IPS-NIHi7 (cell line): ENCODE data around the gene RAB40C.
"Not testable (repeated sequence)": the region's sequence is repeated elsewhere in the genome, so short reads cannot be mapped to it uniquely, and the experiment has no call there.

Experiments
- DNase-seq: peaks from one replicate; pipeline ENCODE4 v3.0.0; 2012; ENCODE audit warnings: mixed read lengths; ENCODE audit errors: extremely low spot score

RAB40C gene

DNA sequence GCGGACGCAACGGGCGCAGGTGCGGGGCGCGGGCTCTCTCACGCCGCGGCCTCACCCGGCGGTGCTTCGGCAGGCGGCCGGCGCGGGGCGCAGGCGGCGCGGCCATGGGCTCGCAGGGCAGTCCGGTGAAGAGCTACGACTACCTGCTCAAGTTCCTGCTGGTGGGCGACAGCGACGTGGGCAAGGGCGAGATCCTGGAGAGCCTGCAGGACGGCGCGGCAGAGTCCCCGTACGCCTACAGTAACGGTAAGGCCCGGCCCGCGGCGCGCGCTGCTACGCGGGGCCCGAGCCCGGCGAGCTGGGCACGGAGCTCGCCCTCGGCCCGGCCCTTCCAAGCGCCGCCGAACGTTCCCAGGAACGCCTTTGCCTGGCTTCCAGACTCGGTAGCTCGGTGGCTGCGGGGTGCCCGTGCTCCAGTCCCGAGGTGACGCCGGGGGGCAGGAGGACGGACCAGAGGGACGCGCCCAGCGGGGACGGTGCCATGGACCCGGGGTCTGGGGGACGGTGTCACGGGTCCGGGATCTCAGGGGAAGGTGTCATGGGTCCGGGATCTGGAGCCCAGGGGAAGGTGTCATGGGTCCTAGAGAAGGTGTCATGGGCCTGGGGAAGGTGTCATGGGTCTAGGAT, 435 bp downstream of the RAB40C start:
- no peak for DNase-seq

DNA sequence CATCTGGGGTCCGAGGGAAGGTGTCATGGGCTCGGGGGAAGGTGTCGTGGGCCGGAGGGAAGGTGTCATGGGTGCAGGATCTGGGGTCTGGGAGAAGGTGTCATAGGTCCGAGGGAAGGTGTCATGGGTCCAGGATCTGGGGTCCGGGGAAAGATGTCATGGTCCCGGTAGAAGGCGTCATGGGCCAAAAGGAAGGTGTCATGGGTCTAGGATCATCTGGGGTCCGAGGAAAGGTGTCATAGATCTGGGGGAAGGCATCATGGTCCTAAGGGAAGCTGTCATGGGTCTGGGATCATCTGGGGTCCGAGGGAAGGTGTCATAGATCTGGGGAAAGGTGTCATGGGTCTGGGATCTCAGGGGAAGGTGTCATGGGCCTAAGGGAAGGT, 942 bp downstream of the RAB40C start:
- no peak for DNase-seq

DNA sequence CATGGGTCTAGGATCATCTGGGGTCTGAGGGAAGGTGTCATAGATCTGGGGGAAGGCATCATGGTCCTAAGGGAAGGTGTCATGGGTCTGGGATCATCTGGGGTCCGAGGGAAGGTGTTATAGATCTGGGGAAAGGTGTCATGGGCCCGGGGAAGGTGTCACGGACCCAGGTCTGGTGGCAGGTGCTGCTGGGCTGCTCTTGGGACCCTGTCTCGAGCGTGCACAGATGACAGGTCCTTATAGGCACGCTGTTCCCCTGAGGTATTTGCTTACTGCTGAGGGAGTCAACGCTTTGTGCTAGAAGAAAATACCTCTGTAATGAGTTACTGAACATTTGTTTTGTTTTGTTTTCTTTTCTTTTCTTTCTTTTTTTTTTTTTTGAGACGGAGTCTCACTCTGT, 1.4 kb downstream of the RAB40C start:
- no peak for DNase-seq

DNA sequence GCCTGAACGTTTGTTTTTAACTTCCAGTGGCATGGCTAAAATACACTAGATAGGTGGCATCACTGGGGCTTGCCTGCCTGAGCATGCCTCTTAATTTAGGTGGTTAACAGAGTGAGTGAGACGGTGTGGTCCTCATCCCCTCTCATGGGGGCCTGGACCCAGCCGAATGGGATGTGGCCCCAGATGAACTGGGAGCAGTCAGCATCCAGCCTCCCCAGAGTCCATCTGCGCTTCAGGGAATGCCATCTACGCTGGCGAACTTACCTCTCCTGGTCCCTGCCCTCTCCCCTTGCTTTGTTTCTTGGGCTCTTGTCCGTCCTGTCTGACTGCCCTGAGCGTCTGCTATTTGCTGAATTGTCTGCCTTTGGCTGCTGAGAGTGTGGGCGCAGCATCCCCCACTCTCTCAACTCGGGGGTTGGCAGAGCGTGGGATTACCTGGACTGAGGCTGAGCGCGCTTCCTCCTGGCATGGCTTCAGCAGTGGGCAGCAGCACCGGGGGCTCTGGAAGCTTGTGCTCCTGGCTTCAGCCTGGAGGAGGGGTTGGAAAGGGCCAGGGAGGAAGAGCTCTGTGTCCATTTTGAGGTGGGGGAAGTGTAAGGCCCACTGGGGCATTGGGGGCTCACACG, 2.1 kb downstream of the RAB40C start:
- no peak for DNase-seq

DNA sequence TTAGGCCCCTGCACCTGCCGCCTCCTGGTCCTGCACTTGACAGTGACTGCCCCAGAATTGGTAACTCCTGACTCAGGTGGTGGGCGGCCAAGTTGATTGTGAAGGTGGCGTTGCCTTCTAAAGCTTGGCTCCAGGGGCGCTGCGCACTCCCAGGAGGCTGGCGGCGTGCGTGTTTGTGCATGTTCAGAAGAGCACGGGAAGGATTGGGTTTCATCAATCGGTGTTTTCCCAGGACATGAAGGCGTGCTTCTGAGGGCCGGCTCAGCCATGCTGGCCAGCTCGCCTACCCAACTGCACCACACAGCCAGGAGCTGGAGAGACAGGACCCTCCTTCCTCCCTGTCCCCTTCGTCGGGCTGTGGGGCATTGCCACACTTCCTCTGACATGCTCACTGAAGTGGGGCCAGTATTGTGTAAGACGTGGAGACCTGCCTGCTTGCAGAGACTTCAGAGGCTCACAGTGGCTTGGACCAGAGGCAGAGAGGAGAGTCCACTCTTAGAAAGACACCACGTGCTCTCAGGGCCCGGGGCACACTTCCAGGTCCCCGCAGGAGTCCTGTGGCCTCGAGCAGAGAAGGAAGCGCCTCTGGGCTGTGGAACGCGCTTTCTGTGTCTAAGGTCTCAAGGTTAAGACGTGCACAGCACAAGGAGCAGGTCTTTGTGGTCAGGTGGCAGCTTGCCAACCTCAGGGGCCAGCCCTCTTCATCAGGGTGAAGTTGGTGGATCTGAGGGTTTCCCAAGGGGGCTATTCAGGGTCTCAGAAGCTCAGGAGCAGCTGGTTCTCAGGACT, 2.8 kb downstream of the RAB40C start:
- no peak for DNase-seq

DNA sequence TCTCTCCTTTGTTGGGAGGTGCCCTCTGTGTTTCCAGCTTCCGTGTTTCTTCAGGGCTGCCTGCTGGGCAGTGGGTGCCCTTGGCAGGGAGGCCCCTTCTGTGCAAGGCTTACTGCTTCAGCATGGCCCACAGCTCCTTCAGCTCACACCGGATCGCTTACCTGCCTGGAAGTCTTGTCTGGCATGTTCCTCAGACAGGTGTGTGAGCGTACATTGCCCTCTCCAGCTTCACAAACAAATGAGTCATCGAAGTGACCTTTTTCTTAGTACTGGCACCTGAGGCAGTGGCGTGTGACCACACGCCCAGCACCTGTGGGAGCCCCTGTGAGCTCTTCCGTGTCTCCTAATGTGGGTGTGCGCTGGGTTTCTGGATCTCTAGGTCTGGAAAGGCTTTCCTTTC, 3.5 kb downstream of the RAB40C start:
- DNase-seq = no peak

DNA sequence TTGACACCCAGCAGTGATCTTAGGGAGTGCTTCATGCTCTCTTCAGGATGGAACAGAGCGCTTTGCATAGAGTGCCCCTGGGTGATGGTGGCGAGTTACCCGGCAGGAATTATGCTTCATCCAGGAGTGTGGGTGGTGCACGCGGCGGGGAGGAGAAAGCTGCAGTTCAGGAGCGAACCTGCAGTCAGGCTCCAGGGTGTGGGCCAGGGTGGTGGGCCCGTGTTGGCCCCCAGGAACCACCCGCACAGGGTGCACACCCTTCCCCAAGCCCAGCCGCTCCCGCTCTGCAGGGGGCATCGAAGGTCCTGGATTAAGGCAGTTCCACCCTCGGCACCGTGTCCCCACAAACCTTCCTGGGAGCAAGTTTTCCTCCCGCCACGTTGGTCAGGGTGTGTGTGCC, 3.9 kb downstream of the RAB40C start:
- DNase-seq = no peak

DNA sequence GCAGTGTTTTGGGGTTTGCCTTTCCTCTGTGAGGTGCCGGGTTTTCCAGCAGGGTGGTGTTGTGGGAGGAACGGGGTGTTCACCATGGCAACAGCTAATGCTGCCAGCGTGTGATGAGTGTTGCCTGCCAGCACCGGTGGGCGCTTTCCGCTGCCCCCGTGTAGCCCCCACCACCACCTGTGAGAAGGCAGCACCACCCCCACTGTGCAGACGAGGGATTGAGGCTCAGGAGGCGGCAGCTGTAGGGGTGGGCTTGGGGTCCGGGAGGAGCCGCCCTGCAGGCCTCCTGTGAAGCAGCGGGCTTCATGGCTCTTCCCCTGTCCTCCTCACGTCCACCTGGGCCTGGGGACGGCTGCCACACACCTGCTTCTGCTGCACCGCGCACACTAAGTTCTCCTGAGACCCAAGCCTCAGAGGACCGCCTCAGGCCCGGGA, 5.2 kb downstream of the RAB40C start:
- no peak for DNase-seq

DNA sequence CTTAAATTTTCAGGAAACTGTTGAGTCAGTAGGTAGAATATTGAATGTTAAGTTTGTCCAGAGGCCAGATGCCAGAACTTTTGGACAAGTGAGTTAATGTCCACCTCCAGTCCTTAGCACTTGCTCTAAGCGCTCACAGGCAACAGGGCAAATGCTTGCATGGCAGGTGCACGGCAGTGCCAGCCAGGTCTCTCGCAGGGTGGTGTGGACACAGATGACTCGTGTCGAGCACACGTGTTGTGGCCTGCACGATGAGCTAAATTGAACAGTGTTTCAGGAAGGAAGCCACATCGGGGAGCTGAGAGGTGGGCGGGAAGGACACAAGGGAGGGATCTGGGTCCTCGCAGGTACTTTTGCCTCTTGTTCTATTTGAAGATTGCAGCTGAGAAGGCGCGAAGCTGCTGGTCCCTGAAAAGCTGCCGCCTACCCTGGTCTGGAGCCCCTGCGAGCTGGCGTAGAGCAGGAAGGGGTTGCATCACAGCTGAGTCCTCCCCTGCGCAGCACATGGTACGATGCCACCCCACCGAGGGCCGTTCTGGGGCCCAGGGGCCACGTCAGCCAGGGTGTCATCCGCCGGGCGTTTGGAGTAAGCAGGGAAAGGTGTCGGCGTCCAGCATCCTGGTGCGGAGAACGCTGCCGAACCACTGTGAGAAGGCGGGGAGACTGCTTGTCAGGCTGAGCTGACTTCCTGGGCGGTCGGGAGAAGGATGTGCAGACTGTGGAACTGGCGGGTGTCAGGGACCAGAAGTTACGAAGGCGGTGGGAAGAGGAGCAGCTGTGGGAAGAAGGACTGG, 6.3 kb downstream of the RAB40C start:
- DNase-seq = no peak

DNA sequence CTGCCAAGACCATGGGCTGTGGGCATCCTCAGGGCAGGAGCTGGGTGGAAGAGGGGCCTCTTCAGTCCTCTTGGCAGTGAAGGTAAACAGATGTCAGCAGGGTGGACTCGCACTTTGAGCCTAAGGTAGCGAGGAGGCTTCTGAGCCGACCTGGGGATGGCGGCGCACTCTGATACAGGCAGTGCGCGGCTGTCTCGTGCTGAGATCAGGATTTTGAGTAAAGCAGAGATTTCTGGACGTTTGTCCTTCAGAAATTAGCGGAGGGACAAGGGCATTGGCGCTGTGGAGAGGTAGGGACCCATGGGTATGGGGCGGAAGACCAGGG, 6.8 kb downstream of the RAB40C start:
- no peak for DNase-seq

DNA sequence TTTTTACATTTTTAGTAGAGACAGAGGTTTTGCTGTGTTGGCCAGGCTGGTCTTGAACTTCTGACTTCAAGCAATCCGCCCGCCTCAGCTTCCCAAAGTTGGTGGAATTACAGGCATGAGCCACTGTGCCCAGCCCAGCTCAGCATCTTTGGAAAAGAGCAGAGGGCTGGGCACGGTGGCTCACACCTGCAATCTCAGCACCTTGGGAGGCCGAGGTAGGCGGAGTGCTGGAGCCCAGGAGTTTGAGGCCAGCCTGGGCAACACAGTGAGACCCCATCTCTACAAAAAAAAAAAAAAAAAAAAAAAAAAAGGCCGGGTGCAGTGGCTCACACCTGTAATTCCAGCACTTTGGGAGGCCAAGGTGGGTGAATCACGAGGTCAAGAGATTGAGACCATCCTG, 7.8 kb downstream of the RAB40C start:
- DNase-seq = not testable (repeated sequence)

DNA sequence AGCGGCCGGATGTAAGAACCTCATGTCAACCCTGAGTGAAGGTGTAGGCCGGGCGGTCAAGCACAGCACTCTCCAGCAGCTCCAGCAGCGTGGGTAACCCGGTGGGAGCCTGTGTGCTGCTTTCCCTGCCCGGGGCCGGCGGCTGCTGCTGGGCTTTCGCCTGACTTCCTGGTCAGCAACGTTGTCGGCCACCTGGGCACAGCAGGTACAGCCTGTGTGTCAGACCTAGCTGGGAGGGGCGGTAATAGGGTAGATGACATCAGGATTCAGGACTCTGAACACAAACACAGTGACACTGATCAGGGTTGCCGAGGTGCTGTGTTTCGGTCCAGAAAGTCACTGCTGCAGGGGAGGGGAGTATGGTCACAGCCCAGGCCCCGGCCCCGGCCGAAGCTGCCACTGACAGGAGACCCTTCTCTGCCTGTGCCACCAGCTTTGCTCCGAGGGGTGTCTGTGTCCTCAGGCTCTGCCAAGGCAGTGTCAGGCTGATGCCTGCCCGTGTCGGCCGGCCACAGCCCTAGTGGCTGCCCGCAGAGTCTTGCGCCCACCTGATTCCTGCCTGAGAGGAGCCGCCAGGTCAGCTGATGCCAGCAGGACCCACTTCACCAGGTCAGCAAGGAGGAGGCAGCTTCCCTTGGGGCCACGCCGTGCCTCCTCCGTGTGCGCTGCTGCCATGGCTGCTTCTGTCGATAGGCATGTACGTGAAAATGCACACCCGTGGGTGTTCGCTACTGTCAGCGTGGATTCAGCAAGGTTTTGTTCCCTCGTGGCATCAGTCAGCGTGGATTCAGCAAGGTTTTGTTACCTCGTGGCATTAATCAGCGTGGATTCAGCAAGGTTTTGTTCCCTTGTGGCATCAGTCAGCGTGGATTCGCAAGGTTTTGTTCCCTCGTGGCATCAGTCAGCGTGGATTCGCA, 9.2 kb downstream of the RAB40C start:
- DNase-seq = no peak

DNA sequence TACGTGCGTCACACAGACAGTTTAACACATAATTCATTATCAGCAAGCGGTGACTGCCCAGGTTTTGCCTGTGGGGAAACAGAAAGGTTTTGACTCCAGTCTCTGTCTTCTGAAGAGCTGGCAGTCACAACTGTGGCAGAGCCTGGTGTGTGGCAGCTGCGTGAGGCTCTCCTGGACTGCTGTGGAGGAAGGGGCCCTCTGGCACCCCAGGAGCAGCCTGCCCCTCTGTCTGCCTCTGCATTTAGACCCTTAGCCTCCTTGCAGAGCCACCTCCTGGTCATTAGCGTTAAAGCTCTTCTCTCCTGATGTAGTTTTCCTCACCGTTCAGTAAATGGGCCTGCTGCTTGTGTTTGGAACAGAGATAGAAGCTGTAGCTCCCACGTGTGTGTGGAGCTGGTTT, 10.9 kb downstream of the RAB40C start:
- peak; percentile 66 for DNase-seq

DNA sequence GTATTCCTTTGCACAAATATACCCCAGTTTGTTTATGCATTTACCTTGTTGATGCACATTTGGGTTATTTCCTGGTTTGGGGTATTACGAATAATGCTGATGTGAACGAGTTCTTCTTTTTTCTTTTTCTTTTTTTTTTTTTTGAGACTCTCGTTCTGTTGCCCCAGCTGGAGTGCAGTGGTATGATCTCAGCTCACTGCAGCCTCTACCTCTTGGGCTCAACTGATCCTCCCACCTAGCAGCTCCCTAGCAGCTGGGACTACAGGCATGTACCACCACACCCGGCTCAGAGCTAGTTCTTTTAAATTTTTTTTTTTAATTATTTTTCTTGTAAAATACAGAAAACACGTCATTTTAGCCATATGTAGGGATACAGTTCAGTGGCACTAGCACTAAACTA, 14.1 kb downstream of the RAB40C start:
- no peak for DNase-seq

DNA sequence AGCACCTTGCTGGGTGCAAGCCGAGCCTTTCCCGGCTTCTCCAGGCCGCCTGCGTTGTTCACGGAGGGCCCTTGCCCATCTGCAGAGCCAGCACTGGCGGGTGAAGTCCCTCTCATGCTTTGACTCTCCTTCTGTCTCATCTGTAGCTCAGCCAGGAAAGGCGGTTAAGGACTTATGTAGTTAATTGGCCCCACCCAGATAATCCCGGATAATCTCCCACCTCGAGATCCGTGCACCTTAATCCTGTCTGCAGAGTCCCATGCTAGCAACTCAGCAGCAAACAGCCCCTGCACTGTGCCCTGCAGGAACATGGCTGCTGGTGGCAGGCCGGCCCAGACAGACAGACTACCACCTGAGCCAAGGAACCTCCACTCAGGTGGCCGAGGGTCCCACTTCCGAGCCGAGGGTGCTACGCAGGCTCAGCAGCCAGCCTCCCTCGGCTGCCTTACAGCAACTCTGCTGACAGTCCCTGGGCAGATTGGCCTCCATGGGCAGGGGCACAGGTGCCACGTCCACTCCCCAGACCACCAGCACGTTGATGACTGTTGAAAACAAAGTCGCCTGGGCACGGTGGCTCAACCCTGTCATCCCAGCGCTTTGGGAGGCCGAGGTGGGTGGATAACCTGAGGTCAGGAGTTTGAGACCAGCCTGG, 16.9 kb downstream of the RAB40C start:
- no peak for DNase-seq

DNA sequence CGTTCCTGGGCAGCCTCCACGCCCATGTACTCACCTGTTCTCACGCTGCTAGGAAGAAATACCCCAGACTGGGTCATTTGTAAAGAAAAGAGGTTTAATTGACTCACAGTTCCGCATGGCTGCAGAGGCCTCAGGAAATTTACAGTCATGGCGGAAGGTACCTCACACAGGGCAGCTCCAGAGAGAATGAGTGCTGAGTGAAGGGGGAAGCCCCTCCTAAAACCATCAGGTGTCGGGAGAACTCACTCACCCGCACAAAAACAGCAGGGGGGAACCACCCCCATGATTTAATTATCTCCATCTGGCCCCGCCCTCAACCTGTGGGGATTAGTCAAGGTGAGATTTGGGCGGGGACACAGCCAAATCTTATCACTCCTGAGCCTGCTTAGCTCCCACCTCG, 18.2 kb downstream of the RAB40C start:
- DNase-seq = no peak

DNA sequence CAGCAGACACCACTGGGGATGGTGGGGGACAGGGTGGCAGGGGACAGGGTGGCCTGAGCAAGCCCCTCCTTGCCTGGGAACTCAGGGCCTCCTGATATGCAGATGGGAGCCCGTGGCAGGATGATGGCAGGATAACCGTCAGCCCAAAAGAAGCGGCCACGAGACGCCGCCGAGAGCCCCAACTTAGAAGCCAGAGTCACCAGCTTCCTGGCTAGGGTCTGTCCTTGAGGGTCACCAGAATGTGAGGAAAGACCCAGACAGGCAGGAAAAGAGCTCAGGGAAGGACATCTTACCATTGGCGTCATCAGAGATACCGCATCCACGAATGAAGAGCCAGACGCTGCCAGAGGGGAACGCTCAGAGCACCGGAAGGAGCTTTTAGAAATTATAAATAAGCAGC, 19.4 kb downstream of the RAB40C start:
- DNase-seq = no peak

DNA sequence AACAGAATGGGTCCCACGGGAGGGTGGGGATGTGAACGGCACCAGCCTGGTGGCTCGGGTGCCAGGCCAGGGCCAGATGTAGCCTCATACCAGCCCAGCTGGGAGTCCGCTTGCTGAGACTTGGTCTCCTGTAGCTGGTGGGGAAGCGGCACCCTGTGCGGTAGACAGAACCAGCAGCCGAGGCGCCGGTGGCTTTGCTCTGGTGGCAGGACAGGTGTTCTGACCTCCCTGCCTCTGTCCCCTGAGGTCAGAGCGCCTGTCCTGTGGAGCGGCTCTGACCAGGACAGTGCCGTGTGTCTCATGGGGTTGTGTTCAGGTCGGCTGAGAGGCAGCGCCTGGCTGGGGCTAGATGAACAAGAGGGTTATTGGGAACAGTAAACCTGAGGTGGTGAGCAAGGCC, 20.1 kb downstream of the RAB40C start:
- no peak for DNase-seq

DNA sequence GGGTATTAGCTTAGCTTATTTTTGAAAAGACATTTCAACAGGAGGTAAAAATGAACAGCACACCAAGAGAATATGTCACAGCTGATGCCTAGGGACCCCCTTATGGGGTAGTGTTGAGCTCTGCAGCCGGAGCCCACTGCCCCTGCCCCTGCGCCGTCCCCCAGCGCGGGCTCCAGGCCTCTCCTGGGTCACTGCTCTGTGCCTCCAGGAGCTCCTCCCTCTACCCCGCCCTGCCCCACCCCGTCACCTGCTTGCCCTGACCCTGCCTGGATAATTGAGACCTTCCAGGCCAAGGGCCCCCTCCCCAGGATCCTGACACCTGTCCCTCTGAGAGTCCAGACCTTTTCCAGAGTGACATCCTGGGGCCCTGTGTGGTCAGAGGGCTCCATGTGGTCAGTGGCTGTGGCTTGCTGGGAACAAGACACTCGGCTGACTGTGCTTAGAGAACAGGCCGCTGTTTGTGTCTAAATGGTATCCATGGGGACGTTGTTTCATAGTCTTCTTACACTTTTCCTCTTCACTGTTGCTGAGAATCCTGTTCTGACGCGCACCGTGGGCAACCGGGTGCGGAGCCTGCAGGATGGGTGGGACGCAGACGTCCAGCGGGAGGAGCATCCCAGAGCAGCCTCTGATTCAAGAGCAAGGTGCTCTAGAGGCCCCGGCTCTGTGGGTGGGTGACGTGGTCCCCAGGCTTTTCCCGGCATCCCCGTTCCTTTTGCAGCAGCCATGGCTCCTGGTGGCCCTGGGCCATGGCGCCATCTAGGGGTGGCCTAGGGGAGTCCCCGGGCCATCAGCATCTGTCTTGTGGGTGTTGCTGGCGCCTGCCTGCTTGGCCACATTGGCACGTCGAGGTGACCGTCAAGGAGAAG, 20.9 kb downstream of the RAB40C start:
- DNase-seq = peak; percentile 92

DNA sequence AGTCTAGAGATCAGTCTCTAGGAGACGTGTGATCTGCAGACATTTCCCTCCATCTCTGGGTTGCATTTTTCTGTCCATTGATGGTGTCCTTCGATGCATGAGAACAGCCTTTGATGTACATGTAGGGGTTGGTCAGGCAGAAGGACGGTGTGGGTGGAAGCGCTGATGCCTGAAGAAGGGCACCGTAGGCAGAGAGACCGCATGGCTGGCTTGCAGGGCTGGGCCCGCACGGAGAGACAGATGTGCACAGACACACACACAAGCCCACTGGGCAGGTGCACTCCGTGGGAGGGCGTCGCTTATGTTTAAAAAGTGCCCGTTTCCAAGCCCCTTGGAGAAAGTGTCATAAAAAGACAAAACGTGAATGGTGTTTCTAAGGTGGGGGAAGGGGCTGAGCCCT, 25.3 kb downstream of the RAB40C start:
- DNase-seq = no peak
